Measurements from ENCODE around the gene XPOT.
A peak's percentile ranks its signal among the peaks of the same experiment; 100 is the strongest.
"Not testable (repeated sequence)": the region's sequence is repeated elsewhere in the genome, so short reads cannot be mapped to it uniquely, and the experiment has no call there.

The XPOT gene

GRCh38 chr12:64403707-64404469 is at the start of gene XPOT:
Gene XPOT (plus strand): TSS chr12:64404392. CDS start chr12:64410036, 5,644 bp downstream.
- peak; percentile 99 for DNase-seq (ENCODE audit: low spot score)

GRCh38 chr12:64356209-64356608 is 48.0 kb upstream of the XPOT start:
- DNase-seq (ENCODE audit: low spot score) = not testable (repeated sequence)

GRCh38 chr12:64361173-64361572 is 43.0 kb upstream of the XPOT start:
- DNase-seq (ENCODE audit: low spot score) = not testable (repeated sequence)

- no peak for DNase-seq (ENCODE audit: low spot score)
These were observed 41.4 kb upstream of the XPOT start for GRCh38 chr12:64362721-64363305.

DNA sequence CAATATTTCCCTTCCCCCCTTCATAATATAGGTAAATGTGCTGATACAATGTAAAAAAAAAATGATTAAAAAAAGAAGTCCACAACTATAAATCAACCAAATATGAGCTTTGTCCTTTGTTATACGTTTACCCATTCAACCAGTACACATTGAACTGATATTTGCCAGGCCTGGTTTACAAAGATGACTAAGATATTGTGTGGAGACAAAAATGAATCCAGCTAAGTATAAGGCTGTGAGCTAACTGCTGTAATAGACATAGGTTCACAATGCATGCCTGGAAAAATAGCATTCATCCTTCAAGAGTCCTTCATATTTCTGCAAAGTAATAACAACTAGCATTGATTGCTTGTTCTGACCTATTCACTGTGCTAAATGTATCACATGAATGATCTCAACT is 20.5 kb upstream of the XPOT start:
- no peak for DNase-seq (ENCODE audit: low spot score)

DNA sequence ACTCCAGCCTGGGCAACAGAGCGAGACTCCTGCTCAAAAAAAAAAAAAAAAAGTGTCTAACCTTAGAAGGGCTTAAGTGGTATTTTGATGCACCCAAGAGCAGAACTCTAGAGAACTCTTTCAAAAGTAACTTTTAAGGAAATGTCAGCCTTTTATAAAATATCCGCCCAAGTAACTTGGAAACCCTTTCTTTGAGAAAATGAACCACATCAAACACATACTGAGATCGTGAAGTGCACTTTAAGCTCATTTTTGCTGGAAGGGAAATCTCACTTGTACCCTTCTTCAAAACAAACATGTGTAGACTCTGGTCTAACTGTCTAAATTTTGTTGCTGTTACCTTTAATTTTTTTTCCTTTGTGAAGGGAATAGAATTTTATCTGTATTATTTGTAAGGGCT is 19.2 kb upstream of the XPOT start:
- DNase-seq (ENCODE audit: low spot score) = no peak

DNA sequence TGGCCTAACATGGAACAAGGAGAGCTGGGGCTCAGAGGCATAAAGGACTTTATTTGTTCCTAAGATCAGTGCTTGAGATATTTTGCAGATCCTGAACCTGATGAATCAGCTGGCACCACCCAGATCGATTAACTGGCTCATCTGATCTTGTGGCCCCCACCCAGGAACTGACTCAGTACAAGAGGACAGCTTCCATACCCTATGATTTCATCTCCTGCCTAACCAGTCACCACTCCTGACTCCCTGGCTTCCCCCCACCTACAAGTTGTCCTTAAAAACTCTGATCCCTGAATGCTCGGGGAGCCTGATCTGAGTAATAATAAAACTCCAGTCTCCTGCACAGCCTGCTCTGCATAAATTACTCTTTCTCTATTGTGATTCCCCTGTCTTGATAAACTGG is 18.7 kb upstream of the XPOT start:
- DNase-seq (ENCODE audit: low spot score) = no peak

DNA sequence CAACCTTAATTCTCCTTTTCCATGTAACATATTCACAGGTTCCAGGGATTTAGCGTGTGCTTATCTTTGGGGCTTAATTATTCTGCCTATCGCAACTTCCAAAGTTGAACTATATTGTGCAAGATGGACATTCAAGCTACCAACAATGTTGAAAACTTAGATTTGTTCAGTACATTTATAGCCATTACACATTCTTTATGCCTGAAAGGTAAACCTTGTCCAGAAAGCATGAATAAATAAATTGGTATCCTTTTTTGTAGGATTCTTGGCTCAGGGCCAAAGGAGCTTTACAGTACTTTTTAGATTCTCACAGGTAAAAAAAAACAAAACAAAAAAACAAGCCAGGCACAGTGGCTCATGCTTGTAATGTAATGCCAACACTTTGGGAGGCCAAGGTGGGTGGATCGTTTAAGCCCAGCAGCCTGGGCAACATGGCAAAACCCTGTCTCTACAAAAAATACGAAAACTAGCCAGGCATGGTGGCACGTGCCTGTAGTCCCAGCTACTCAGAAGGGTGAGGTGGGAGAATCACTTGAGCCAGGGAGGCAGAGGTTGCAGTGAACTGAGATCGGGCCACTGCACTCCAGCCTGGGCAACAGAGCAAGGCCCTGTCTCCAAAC is 16.9 kb upstream of the XPOT start:
- no peak for DNase-seq (ENCODE audit: low spot score)

DNA sequence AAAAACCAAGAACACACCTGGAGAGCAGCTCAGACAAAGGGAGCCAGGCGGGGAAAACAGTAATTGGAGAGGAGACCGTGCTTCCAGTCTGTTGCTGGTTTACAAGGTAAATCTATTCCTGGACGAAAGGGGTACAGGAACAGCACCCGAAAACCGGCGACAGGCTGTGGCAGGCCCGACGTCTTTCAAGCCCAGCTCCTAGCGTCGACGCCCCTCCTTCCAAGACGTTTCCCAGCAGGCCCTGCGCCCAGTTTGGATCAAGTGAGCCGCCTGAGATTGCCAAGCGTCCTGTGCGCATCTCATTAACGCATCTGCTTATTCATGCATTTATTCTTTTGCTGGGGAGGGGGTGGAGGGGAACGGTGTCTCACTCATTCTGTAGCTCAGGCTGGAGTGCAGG is 15.0 kb upstream of the XPOT start:
- DNase-seq (ENCODE audit: low spot score) = no peak

DNA sequence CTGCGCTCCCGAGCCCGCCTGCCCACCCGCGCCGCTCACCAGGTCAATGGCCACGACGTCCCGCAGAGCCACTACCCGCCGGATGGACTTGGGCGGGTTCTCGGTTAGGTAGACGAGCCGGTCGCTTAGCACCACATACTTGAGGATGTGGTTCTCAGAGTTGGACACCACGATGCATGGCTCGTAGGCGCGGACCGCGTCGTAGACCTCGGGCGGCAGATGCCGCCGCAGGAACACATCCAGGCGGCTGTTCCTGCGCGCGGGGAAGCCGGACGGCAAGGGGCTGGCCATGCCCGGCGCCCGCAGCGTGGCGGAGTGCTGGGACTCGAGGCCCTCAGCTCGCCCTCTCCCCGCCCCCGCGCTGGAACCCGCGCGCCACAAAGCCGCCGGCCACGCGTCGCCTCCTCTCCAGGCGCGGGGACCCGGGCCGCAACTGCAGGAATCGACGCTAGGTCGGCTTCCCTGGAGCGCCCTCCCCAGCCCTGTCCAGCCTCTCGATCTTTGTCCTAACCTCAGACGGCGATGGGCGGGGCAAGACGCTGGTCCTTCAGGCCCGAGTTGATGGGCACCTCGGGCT is 13.8 kb upstream of the XPOT start, which contains the start of gene C12orf56:
Gene C12orf56, minus strand, starts transcription at position 484 of the 577 bp plus-strand sequence. Its CDS starts 193 bp downstream, at position 291.
- DNase-seq (ENCODE audit: low spot score) = peak; percentile 60

DNA sequence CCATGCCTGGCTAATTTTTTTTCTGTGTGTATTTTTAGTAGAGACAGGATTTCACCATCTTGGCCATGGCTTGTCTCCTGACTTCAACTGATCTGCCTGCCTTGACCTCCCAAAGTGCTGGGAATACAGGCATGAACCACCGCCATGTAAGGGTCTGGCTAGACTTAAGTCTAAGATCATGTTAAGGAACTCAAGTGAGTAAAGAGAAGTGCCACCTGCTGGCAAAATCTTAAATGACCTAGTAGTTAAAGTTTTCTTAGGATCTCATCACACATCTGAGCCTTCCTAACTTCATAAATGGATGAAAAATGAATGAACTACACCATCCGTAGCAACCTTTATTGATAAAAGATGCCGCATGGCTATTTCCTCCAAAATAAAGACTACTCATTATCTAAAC is 12.0 kb upstream of the XPOT start:
- peak; percentile 43 for DNase-seq (ENCODE audit: low spot score)

- no peak for DNase-seq (ENCODE audit: low spot score)
These were observed 8.5 kb upstream of the XPOT start for GRCh38 chr12:64395739-64396138.

DNA sequence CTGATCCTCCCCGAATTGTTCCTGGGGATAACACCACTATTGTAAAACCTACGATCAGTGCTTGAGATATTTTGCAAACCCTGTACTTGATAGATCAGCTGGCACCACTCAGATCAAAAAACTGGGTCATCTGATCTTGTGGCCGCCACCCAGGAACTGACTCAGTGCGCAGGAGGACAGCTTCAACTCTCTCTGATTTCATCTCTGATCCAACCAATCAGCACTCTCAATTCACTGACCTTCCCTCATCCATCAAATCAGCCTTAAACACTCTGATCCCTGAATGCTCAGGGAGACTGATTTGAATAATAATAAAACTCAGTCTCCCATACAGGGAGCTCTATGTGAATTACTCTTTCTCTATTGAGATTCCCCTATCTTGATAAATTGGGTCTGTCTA is 4.2 kb upstream of the XPOT start:
- DNase-seq (ENCODE audit: low spot score) = no peak

DNA sequence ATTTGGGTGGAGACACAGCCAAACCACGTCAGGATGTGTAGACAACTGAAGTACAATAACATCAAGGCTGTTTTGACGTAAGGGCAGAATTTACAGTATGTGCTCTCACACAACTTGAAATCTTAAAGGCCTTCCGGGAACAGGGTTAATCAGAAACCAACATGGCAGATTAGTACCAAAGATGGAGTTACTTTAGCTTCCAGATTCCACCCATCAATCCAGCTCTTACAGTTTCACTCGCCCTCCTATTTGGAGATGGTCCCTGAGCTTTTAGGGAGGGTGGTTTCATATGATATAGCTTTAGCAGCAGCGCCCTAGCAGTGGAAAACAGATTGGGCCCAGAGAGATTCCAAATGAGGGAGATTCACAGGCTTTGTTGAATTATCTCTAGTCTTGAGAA is 2.0 kb upstream of the XPOT start:
- DNase-seq (ENCODE audit: low spot score) = no peak

- peak; percentile 85 for DNase-seq (ENCODE audit: low spot score)
These were observed 471 bp downstream of the XPOT start for GRCh38 chr12:64404470-64405256.

- no peak for DNase-seq (ENCODE audit: low spot score)
These were observed 3.4 kb downstream of the XPOT start for GRCh38 chr12:64407342-64408223.

- DNase-seq (ENCODE audit: low spot score) = no peak
These were observed 7.2 kb downstream of the XPOT start for GRCh38 chr12:64411427-64411826.

DNA sequence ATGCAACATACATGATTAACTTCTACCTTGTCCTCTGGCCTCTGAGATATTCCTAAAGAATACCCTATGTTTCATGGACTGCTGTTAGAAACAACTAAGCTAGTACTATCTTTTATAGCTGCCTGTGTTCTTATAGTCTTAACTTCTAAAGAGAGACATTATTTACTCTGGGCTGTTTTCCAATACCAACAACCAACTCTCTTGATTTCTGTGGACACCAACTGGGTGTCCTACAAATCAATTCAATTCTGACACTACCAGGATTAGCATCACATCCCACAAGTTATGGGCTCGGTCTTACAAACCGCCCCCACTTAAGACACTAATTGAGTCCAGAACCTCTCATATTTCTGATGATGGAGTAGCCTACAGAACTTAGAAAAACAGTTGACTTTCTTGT is 8.3 kb downstream of the XPOT start:
- DNase-seq (ENCODE audit: low spot score) = no peak

DNA sequence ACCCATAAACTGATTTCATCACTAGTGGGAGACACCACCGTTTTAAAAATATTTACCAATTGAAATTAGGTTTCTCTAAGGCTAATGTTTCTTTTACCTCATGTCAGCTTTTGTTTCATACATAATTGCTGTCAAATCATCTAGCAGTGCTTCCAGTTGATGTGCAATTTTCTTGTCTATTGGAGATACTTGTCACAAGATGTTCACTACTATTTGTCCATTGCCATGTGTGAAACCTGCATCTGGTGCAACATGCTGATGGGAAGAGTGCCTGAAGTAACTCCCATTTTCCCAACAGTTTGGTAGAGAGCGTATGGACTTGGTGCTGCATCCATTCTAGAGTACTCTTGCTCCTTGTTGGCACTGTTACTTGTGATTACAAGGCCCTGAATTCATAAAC is 9.7 kb downstream of the XPOT start:
- no peak for DNase-seq (ENCODE audit: low spot score)

DNA sequence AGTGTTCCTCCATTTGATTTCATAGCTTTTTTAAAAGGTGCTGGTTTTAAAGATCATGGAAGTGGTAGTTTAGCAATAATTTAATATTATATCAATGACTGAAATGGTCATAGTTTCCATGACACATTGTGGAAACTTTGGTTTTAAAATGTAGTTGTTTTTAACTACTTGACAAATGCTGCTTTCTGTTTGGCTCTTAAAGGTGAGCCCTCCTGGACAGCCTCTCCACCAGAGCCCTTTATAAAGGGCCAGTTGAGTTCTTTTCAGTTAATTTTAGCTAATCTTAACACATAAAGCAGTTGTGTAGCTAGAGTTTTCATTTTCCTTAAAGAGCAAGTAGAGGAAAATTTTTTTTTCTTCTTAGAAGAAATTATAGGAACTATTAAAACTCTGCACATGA is 14.0 kb downstream of the XPOT start:
- DNase-seq (ENCODE audit: low spot score) = no peak

- DNase-seq (ENCODE audit: low spot score) = no peak
These were observed 15.5 kb downstream of the XPOT start for GRCh38 chr12:64419696-64420095.

Data from AG20443 (cell line).